ENCODE measurements around the gene DPF3. TPM values are rescaled to one million over a fixed set of nuclear protein-coding genes. Genes with fewer than 3 reads are reported as not detected.

The DPF3 gene
- total RNA-seq, 6 experiments from 2014 or later = 1.2 to 5.7 (median 2.9) TPM

- DNase-seq (no peak), ATAC-seq (no peak)
- Histone ChIP-seq H3K27me3 (no peaks in the 10 kb centered on the region), H3K27ac (no peak overlapping the region), H3K36me3 (no peaks in the 10 kb centered on the region), H3K4me3 (no peak overlapping the region), H3K4me1 (peaks cover 0 to 11% (median 5%) of the 10 kb centered on the region in 4 donors), H3K9me3 (no peaks in the 10 kb centered on the region)
- WGBS (ENCODE audit: insufficient coverage, low coverage, low lambda C conversion rate, missing lambda C conversion rate) = 69% methylated on average over 9 of the region's 20 CpGs
- intact Hi-C loops (cut with DNase I) = no loop called here
- TF ChIP-seq, protein P1, sequence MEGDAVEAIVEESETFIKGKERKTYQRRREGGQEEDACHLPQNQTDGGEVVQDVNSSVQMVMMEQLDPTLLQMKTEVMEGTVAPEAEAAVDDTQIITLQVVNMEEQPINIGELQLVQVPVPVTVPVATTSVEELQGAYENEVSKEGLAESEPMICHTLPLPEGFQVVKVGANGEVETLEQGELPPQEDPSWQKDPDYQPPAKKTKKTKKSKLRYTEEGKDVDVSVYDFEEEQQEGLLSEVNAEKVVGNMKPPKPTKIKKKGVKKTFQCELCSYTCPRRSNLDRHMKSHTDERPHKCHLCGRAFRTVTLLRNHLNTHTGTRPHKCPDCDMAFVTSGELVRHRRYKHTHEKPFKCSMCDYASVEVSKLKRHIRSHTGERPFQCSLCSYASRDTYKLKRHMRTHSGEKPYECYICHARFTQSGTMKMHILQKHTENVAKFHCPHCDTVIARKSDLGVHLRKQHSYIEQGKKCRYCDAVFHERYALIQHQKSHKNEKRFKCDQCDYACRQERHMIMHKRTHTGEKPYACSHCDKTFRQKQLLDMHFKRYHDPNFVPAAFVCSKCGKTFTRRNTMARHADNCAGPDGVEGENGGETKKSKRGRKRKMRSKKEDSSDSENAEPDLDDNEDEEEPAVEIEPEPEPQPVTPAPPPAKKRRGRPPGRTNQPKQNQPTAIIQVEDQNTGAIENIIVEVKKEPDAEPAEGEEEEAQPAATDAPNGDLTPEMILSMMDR (IDR thresholded peaks at IDR 0.05) = no peak
- TF ChIP-seq POLR2A (IDR thresholded peaks at IDR 0.05) = no peak
Measured at GRCh38 chr14:72617391-72618031, 276.4 kb downstream of the DPF3 start.

DNA sequence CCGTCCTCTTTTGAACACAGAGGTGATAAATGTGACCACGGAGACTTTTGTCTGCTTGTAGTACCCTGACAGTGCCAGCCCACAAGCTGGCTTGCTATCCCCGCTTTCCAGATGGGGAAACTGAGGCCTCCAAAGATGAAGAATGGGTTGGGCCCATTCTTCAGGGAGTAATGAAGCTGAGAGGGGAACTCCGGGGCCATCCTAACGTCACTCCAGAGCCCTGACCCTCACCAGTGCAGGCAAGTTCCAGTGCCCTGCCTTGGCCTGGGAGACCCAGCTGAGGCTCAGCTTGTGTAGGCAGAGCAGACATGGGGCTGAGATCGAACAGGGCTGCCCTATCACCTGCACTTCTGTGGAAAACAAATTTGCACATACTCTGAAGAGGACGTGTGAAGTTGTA, 277.1 kb downstream of the DPF3 start:
- Histone ChIP-seq H3K27ac (no peak overlapping the region), H3K27me3 (no peaks in the 10 kb centered on the region), H3K36me3 (no peaks in the 10 kb centered on the region), H3K4me3 (no peak overlapping the region), H3K4me1 (peaks cover 0 to 11% (median 5%) of the 10 kb centered on the region in 4 donors), H3K9me3 (no peaks in the 10 kb centered on the region)
- ATAC-seq (no peak), DNase-seq (no peak)
- 78% methylated on average over 7 of the region's 7 CpGs for WGBS (ENCODE audit: insufficient coverage, low coverage, low lambda C conversion rate, missing lambda C conversion rate)
- TF ChIP-seq, protein P1 (IDR thresholded peaks at IDR 0.05) = no peak
- TF ChIP-seq POLR2A (IDR thresholded peaks at IDR 0.05) = no peak
- intact Hi-C loops (cut with DNase I) = no loop called here

DNA sequence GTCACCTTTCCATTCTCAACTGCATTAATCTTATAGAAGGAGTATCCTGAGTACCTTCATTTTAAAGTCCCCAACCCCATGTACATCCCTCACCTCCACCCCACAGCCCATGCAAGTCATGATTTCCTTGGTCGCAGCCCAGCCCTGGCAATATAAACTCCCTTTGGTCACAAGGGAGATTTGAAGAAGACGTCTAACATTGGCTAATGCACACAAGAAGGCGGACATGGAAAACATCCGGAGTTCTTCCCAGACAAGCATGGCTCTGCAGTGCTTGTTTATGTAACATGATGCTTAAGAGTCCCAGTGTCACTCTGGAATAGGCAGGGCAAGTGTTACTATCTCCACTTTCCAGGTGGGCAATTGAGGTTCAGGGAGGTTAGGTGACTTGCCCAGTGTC, 277.6 kb downstream of the DPF3 start:
- Histone ChIP-seq H3K4me3 (no peak overlapping the region), H3K27ac (no peak overlapping the region), H3K36me3 (no peaks in the 10 kb centered on the region), H3K27me3 (no peaks in the 10 kb centered on the region), H3K4me1 (peaks cover 0 to 11% (median 5%) of the 10 kb centered on the region in 4 donors), H3K9me3 (no peaks in the 10 kb centered on the region)
- DNase-seq = no peak
- ATAC-seq = no peak
- TF ChIP-seq POLR2A (IDR thresholded peaks at IDR 0.05) = no peak
- TF ChIP-seq, protein P1 (IDR thresholded peaks at IDR 0.05) = no peak
- intact Hi-C loops (cut with DNase I) = no loop called here
- WGBS (ENCODE audit: insufficient coverage, low coverage, low lambda C conversion rate, missing lambda C conversion rate) = 68% methylated on average over 4 of the region's 4 CpGs

DNA sequence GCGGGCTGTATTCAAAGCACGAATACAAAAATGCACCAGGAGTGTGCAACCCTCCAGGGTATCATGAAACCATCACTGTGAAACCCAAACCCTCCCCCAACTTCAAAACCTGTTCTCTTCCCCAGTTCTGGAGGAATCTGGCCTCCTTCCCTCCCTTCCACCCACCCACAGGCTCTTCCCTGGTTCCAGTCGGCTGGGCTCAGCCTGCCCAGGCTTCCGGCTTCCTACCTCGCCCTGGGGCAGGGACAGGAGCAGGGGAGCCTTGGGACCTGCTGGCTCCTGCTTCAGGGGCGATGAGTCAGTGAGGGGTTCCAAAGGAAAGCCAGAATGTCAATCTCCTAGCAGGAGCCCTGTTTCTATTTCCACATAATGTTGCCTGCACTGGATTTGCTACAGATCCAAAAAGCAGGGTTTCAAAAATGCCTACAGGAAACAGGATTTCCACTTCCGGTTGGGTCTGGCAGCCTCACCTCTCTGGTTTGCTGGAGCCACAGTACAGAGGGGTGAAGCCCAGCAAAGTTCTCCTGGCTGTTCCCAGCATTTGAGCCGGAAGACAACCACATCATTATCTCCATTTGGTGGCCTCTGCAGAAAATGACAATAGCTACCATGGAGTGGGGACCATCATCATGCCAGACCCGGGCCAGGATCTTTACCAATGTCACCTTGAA, 278.3 kb downstream of the DPF3 start:
- peaks cover 0 to 11% (median 5%) of the 10 kb centered on the region in 4 donors for H3K4me1 ChIP-seq
- ATAC-seq (no peak), DNase-seq (no peak)
- H3K4me3 ChIP-seq = no peak overlapping the region
- no peaks in the 10 kb centered on the region for H3K27me3 ChIP-seq
- intact Hi-C loops (cut with DNase I) = no loop called here
- no peak for TF ChIP-seq POLR2A (IDR thresholded peaks at IDR 0.05)
- TF ChIP-seq, protein P1 (IDR thresholded peaks at IDR 0.05) = no peak
- no peaks in the 10 kb centered on the region for H3K9me3 ChIP-seq
- H3K36me3 ChIP-seq = no peaks in the 10 kb centered on the region
- WGBS (ENCODE audit: insufficient coverage, low coverage, low lambda C conversion rate, missing lambda C conversion rate) = 63% methylated on average over 8 of the region's 9 CpGs
- H3K27ac ChIP-seq = no peak overlapping the region

All from right lobe of liver (tissue), 6 donors.